ENCODE measurements around the gene CROCC2.
A peak's percentile ranks its signal among the peaks of the same experiment; 100 is the strongest.

Gene CROCC2

GRCh38 chr2:240916571-240917008 is 10.5 kb downstream of the CROCC2 start:
- Histone ChIP-seq H3K27me3 (peaks cover 0 to 24% (median 0%) of the 10 kb centered on the region in 11 experiments; a peak in 7 of 22 replicates), H4K20me1 (peaks cover 0 to 38% (median 0%) of the 10 kb centered on the region in 11 experiments; a peak in 6 of 22 replicates), H3K9ac (peak overlapping the region in 5 of 11 experiments; percentile 23 to 57 (median 37); a peak in 5 of 22 replicates), H3K4me2 (peak overlapping the region; percentile 68 to 97 (median 93)), H3K4me1 (peaks cover 13 to 65% (median 33%) of the 10 kb centered on the region in 10 experiments; a peak in 19 of 20 replicates), H3K9me3 (replicated peaks in 1 of 11) (no peaks in the 10 kb centered on the region), H3K27ac (peak overlapping the region in 1 of 11 experiments; percentile 20; a peak in 1 of 22 replicates), H3K36me3 (no peaks in the 10 kb centered on the region), H3K4me3 (peak overlapping the region in 8 of 10 experiments; percentile 27 to 52 (median 46); a peak in 12 of 20 replicates)
- TF ChIP-seq Cebpa-rat (IDR thresholded peaks at IDR 0.05) = no peak

- Histone ChIP-seq H3K27me3 (peaks cover 0 to 24% (median 0%) of the 10 kb centered on the region in 11 experiments; a peak in 7 of 22 replicates), H3K4me3 (peak overlapping the region in 8 of 10 experiments; percentile 27 to 52 (median 46); a peak in 12 of 20 replicates)
Observed at GRCh38 chr2:240917009-240917683, 11.0 kb downstream of the CROCC2 start.

GRCh38 chr2:240917684-240918257 is 11.6 kb downstream of the CROCC2 start:
- peak overlapping the region in 9 of 11 experiments; percentile 80 to 97 (median 96); a peak in 16 of 22 replicates for H3K4me2 ChIP-seq

More at GRCh38 chr2:240917009-240917683, 11.0 kb downstream of the CROCC2 start:
- Histone ChIP-seq H3K4me1 (peaks cover 13 to 69% (median 38%) of the 10 kb centered on the region in 10 experiments; a peak in 19 of 20 replicates), H4K20me1 (peaks cover 0 to 43% (median 0%) of the 10 kb centered on the region in 11 experiments; a peak in 7 of 22 replicates), H3K9me3 (replicated peaks in 1 of 11) (no peaks in the 10 kb centered on the region), H3K27ac (peak overlapping the region in 1 of 11 experiments; percentile 20; a peak in 1 of 22 replicates), H3K4me2 (peak overlapping the region; percentile 68 to 97 (median 93)), H3K36me3 (no peaks in the 10 kb centered on the region), H3K9ac (peak overlapping the region in 5 of 11 experiments; percentile 23 to 57 (median 37); a peak in 9 of 22 replicates)
- TF ChIP-seq Cebpa-rat (IDR thresholded peaks at IDR 0.05) = no peak

GRCh38 chr2:240918258-240919091 is 12.3 kb downstream of the CROCC2 start:
- TF ChIP-seq Cebpa-rat (IDR thresholded peaks at IDR 0.05) = no peak
- Histone ChIP-seq H3K4me2 (peak overlapping the region in 7 of 11 experiments; percentile 93 to 97 (median 96); a peak in 14 of 22 replicates), H4K20me1 (peaks cover 0 to 43% (median 0%) of the 10 kb centered on the region in 11 experiments; a peak in 7 of 22 replicates), H3K36me3 (no peaks in the 10 kb centered on the region), H3K4me3 (no peak overlapping the region), H3K9ac (0 out of 22 replicates have a peak overlapping the region, but pooled peaks of 1 of the 11 experiments have one; percentile 9), H3K27me3 (peaks cover 0 to 24% (median 0%) of the 10 kb centered on the region in 11 experiments; a peak in 7 of 22 replicates), H3K4me1 (peaks cover 13 to 71% (median 45%) of the 10 kb centered on the region in 10 experiments; a peak in 19 of 20 replicates), H3K9me3 (replicated peaks in 1 of 11) (no peaks in the 10 kb centered on the region), H3K27ac (no peak overlapping the region)

More at GRCh38 chr2:240917684-240918257, 11.6 kb downstream of the CROCC2 start:
- Histone ChIP-seq H3K36me3 (no peaks in the 10 kb centered on the region), H3K27me3 (peaks cover 0 to 24% (median 0%) of the 10 kb centered on the region in 11 experiments; a peak in 7 of 22 replicates), H3K27ac (no peak overlapping the region), H3K4me1 (peaks cover 13 to 69% (median 43%) of the 10 kb centered on the region in 10 experiments; a peak in 19 of 20 replicates), H3K9me3 (replicated peaks in 1 of 11) (no peaks in the 10 kb centered on the region), H3K9ac (peak overlapping the region in 4 of 11 experiments; percentile 9 to 57 (median 30); a peak in 4 of 22 replicates), H3K4me3 (no peak overlapping the region), H4K20me1 (peaks cover 0 to 43% (median 0%) of the 10 kb centered on the region in 11 experiments; a peak in 7 of 22 replicates)
- no peak for TF ChIP-seq Cebpa-rat (IDR thresholded peaks at IDR 0.05)

DNA sequence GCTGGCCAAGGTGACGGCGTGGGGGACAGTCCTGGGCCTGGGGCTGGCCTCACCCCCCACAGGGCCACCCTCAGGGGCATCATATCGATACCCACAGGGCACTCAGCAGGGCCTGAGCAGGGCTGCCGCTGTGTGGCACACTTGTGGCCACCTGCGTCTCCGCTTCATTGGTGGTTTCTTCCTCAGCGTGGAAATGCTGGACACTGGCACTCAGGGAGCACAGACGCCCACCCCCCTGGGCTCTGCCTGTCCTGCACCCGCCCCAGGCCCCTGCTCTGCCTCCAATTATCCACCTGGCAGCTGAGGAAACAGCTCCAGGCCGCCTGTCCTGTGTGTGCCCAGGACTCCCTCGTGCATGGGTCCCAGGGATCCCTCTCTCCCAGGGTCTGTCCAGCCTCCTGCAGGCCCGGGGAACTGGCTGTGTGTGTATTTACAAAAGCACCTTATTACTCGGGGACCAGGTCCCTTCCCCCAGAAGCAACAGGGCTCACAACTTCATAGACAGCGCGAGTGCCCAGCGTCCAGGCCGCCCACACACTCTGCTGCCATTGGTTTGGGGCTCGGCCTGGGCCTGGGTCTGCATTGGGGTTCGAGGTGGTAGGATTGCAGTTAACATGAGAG is 13.1 kb downstream of the CROCC2 start:
- Histone ChIP-seq H3K27ac (no peak overlapping the region), H3K9ac (no peak overlapping the region), H3K9me3 (replicated peaks in 1 of 11) (no peaks in the 10 kb centered on the region), H4K20me1 (peaks cover 0 to 43% (median 0%) of the 10 kb centered on the region in 11 experiments; a peak in 7 of 22 replicates), H3K27me3 (peaks cover 0 to 24% (median 0%) of the 10 kb centered on the region in 11 experiments; a peak in 7 of 22 replicates), H3K36me3 (no peaks in the 10 kb centered on the region), H3K4me3 (no peak overlapping the region), H3K4me2 (no peak overlapping the region), H3K4me1 (peaks cover 13 to 67% (median 45%) of the 10 kb centered on the region in 10 experiments; a peak in 19 of 20 replicates)
- TF ChIP-seq Cebpa-rat (IDR thresholded peaks at IDR 0.05) = no peak

DNA sequence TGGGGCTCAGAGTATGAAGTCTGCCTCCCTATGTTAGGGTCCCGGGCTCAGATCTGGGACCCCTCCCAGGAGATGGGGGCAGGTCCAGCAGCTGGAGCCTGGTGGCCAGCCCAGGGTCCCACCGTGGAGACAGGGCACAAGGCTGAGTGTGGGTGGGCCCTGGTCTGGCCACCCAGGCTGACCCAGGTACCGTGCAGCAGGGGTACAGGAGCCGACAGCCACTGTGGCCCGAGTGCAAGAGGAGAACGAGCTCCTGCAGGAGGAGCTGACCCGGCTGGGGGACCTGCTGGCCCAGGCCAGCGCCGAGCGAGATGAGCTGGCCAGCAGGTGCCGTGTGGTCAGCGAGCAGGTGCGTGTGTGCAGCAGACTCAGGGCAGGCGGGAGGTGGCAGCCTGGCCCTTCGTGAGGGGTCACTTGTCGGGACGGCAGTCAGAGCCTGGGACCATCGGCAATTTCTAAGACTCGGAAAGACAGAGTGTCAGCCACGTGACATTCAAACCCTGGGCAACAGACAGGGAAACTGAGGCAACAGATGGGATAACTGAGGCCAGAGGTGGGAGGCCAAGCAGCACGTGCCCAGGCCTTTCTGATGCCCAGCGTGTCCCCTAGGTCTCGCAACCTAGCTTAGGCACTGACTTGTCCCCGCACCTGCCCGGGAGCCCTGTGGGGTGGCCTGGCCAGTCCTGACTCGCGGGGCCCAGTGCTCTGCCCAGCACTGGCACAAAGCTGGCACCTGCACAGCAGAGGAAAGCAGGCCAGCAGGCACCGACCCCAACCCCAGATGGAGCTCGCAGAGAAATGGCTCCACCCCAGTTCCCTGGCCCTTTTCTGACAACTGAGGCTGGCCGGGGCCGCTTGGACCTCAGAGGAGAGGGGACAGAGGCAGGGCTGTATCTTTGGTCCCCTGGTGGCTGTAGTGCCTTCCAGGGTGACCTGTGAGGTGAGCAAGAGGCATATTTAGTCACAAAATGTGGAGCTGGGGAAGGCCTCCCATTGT is 13.9 kb downstream of the CROCC2 start:
- H4K20me1 ChIP-seq = peaks cover 0 to 43% (median 0%) of the 10 kb centered on the region in 11 experiments; a peak in 5 of 22 replicates
- no peaks in the 10 kb centered on the region for H3K9me3 ChIP-seq (replicated peaks in 1 of 11)
- no peak overlapping the region for H3K9ac ChIP-seq
- peaks cover 0 to 20% (median 0%) of the 10 kb centered on the region in 11 experiments; a peak in 7 of 22 replicates for H3K27me3 ChIP-seq
- H3K36me3 ChIP-seq = no peaks in the 10 kb centered on the region
- no peak overlapping the region for H3K27ac ChIP-seq
- TF ChIP-seq Cebpa-rat (IDR thresholded peaks at IDR 0.05) = no peak
- H3K4me3 ChIP-seq = no peak overlapping the region
- peaks cover 13 to 61% (median 44%) of the 10 kb centered on the region in 10 experiments; a peak in 19 of 20 replicates for H3K4me1 ChIP-seq
- H3K4me2 ChIP-seq = no peak overlapping the region

GRCh38 chr2:240920783-240921231 is 14.7 kb downstream of the CROCC2 start:
- peaks cover 0 to 44% (median 0%) of the 10 kb centered on the region in 11 experiments; a peak in 6 of 22 replicates for H4K20me1 ChIP-seq
- H3K4me3 ChIP-seq = no peak overlapping the region
- no peaks in the 10 kb centered on the region for H3K36me3 ChIP-seq
- H3K27ac ChIP-seq = no peak overlapping the region
- no peaks in the 10 kb centered on the region for H3K9me3 ChIP-seq (replicated peaks in 1 of 11)
- H3K27me3 ChIP-seq = peaks cover 0 to 13% (median 0%) of the 10 kb centered on the region in 11 experiments; a peak in 7 of 22 replicates
- peaks cover 9 to 55% (median 40%) of the 10 kb centered on the region in 10 experiments; a peak in 19 of 20 replicates for H3K4me1 ChIP-seq
- H3K9ac ChIP-seq = no peak overlapping the region
- no peak overlapping the region; a peak in 1 of 22 replicates for H3K4me2 ChIP-seq
- no peak for TF ChIP-seq Cebpa-rat (IDR thresholded peaks at IDR 0.05)
